ENCODE measurements around the gene RASGRP3. TPM values are rescaled to one million over a fixed set of nuclear protein-coding genes. Genes with fewer than 3 reads are reported as not detected.

Gene RASGRP3
- total RNA-seq, 1 experiment from 2014 or later = 0.72 TPM

DNA sequence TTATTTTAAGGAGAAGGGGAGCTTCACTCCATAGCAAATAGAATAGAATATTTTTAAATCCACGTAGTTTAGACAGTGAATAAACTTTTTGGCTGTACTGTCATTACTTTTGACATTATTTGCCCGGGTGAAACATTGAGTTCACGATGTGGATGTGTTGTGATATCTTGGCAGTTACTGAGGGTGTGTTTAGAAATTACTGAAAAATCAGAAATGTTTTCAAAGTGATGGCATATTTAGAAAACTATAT lies 123.4 kb downstream of the RASGRP3 start:
- intact Hi-C loops (cut with micrococcal nuclease; ENCODE audit: unreplicated experiment) = no loop called here
- peaks cover under 1% of the 10 kb centered on the region; the same call in 1 of the 2 replicates for H4K20me1 ChIP-seq (ENCODE audit: insufficient read depth)
- POLR2A ChIA-PET (ENCODE audit: unreplicated experiment) = interaction anchor here (0.6 kb wide), 1 partner anchor 1205 kb away, joined by 3 read pairs; no protein-coding TSS in a partner anchor
- no peaks in the 10 kb centered on the region for H3K9me2 ChIP-seq (ENCODE audit: insufficient read depth)
- H3K27ac ChIP-seq = no peak overlapping the region
- peaks cover 5% of the 10 kb centered on the region for H3K36me3 ChIP-seq (ENCODE audit: low read depth)
- no peaks in the 10 kb centered on the region for H3K27me3 ChIP-seq (ENCODE audit: insufficient read depth, low read depth)
- no peak for DNase-seq
- H2AFZ ChIP-seq = peak overlapping the region; percentile 94
- H3K79me2 ChIP-seq (ENCODE audit: low read depth) = peaks cover 33% of the 10 kb centered on the region
- H3K4me3 ChIP-seq = peak overlapping the region; percentile 76
- BruUV-seq (replicated peaks) = no TSS peak
- CTCF ChIA-PET = interaction anchor here (0.6 kb wide), 1 partner anchor 566 kb away, joined by 6 read pairs; no protein-coding TSS in a partner anchor
- no peaks in the 10 kb centered on the region for H3F3A ChIP-seq (ENCODE audit: insufficient read depth, low read depth)
- H3K4me1 ChIP-seq (replicated peaks; ENCODE audit: insufficient read depth) = peaks cover 16% of the 10 kb centered on the region
- TF ChIP-seq EZH2 (IDR thresholded peaks at IDR 0.05; ENCODE audit: low read depth) = no peak
- TF ChIP-seq, protein P1, sequence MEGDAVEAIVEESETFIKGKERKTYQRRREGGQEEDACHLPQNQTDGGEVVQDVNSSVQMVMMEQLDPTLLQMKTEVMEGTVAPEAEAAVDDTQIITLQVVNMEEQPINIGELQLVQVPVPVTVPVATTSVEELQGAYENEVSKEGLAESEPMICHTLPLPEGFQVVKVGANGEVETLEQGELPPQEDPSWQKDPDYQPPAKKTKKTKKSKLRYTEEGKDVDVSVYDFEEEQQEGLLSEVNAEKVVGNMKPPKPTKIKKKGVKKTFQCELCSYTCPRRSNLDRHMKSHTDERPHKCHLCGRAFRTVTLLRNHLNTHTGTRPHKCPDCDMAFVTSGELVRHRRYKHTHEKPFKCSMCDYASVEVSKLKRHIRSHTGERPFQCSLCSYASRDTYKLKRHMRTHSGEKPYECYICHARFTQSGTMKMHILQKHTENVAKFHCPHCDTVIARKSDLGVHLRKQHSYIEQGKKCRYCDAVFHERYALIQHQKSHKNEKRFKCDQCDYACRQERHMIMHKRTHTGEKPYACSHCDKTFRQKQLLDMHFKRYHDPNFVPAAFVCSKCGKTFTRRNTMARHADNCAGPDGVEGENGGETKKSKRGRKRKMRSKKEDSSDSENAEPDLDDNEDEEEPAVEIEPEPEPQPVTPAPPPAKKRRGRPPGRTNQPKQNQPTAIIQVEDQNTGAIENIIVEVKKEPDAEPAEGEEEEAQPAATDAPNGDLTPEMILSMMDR (conservative IDR thresholded peaks at IDR 0.05) = no peak
- no peaks in the 10 kb centered on the region for H3K9me3 ChIP-seq (ENCODE audit: insufficient read depth, low read depth)
- H3K4me2 ChIP-seq = peak overlapping the region; percentile 96

DNA sequence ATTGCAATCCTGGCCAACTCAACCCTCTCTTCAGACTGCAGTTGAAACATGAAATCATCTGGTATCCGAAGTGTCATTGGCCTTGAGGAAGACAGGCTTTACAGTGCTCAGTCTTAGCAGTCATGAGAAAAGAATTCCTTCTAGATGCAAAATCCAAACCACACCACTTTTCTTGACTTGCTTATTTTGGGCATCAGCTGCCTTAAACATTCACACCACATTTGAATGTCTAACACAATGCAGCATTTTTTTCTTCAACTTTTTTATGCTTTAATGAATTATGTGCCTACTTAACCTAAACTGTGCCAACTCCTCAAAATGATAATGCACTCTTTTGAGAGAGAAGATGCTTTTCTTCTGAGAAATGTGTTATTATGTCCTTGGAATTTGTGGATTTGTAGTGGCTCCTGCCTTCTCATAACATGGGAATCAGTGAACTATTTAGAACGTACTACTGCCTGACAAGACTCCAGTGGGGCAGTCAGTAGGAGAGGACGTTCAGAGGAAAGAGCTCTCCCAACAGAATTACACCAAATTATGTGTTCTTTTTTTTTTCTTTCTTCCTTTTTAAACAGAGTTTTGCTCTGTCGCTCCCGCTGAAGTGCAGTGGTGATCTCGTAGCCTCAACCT lies 125.9 kb downstream of the RASGRP3 start:
- BruUV-seq (replicated peaks) = no TSS peak
- H3K79me2 ChIP-seq (ENCODE audit: low read depth) = peaks cover 17% of the 10 kb centered on the region
- no peak overlapping the region for H3K4me2 ChIP-seq
- H3F3A ChIP-seq (ENCODE audit: insufficient read depth, low read depth) = no peaks in the 10 kb centered on the region
- H3K27ac ChIP-seq = no peak overlapping the region
- peak in 1 of 2 experiments; percentile 10 for DNase-seq
- H3K4me3 ChIP-seq = no peak overlapping the region
- no peak for TF ChIP-seq EZH2 (IDR thresholded peaks at IDR 0.05; ENCODE audit: low read depth)
- TF ChIP-seq, protein P1 (conservative IDR thresholded peaks at IDR 0.05) = no peak
- POLR2A ChIA-PET (ENCODE audit: unreplicated experiment) = no interaction called here
- peaks cover 14% of the 10 kb centered on the region for H3K4me1 ChIP-seq (replicated peaks; ENCODE audit: insufficient read depth)
- H2AFZ ChIP-seq = no peak overlapping the region
- CTCF ChIA-PET = no interaction called here
- no peaks in the 10 kb centered on the region for H3K36me3 ChIP-seq (ENCODE audit: low read depth)
- no peaks in the 10 kb centered on the region for H3K9me2 ChIP-seq (ENCODE audit: insufficient read depth)
- no peaks in the 10 kb centered on the region for H4K20me1 ChIP-seq (ENCODE audit: insufficient read depth)
- intact Hi-C loops (cut with micrococcal nuclease; ENCODE audit: unreplicated experiment) = no loop called here
- no peaks in the 10 kb centered on the region for H3K27me3 ChIP-seq (ENCODE audit: insufficient read depth, low read depth)
- H3K9me3 ChIP-seq (ENCODE audit: insufficient read depth, low read depth) = no peaks in the 10 kb centered on the region

DNA sequence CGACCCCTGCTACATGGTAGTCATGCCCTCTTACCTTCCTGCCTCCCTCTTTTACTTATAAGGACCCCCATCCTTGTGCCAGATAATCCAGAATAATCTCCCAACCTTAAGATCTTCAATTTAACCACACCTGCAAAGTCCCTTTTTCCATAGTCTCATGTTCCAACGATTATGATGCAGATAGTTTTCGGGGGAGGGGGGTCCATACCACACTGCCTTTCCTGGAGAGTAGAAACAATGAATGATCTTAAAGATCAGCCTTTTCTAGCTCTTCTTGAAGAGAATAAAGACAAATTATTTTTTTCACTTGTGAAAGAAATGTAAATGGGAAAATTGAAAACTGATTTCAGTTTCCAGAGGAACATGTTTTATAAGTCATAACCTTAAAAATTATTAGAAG lies 127.0 kb downstream of the RASGRP3 start:
- Histone ChIP-seq H3K36me3 (ENCODE audit: low read depth) (no peaks in the 10 kb centered on the region), H3K79me2 (ENCODE audit: low read depth) (peaks cover 6% of the 10 kb centered on the region), H3K4me3 (no peak overlapping the region), H3K4me2 (no peak overlapping the region), H3K9me3 (ENCODE audit: insufficient read depth, low read depth) (no peaks in the 10 kb centered on the region), H4K20me1 (ENCODE audit: insufficient read depth) (no peaks in the 10 kb centered on the region), H3K27me3 (ENCODE audit: insufficient read depth, low read depth) (no peaks in the 10 kb centered on the region), H3F3A (ENCODE audit: insufficient read depth, low read depth) (no peaks in the 10 kb centered on the region), H3K4me1 (replicated peaks; ENCODE audit: insufficient read depth) (peaks cover 4% of the 10 kb centered on the region; the same call in 1 of the 2 replicates), H3K9me2 (ENCODE audit: insufficient read depth) (no peaks in the 10 kb centered on the region), H2AFZ (no peak overlapping the region), H3K27ac (no peak overlapping the region)
- peak in 1 of 2 experiments; percentile 12 for DNase-seq
- ChIA-PET POLR2A (ENCODE audit: unreplicated experiment) (no interaction called here), CTCF (no interaction called here)
- no TSS peak for BruUV-seq (replicated peaks)
- intact Hi-C loops (cut with micrococcal nuclease; ENCODE audit: unreplicated experiment) = no loop called here
- TF ChIP-seq, protein P1 (conservative IDR thresholded peaks at IDR 0.05) = no peak
- TF ChIP-seq EZH2 (IDR thresholded peaks at IDR 0.05; ENCODE audit: low read depth) = no peak

Data from PC-9 (cell line).